NCI-H446 (cell line): ENCODE results near the gene ZFAND2A.
"Not testable (repeated sequence)": the region's sequence is repeated elsewhere in the genome, so short reads cannot be mapped to it uniquely, and the experiment has no call there.

Experiments used
- DNase-seq, 2 experiments: peaks; one replicate each; lab custom pipeline; 2025; lab: John Stamatoyannopoulos, UW

Gene ZFAND2A

DNA sequence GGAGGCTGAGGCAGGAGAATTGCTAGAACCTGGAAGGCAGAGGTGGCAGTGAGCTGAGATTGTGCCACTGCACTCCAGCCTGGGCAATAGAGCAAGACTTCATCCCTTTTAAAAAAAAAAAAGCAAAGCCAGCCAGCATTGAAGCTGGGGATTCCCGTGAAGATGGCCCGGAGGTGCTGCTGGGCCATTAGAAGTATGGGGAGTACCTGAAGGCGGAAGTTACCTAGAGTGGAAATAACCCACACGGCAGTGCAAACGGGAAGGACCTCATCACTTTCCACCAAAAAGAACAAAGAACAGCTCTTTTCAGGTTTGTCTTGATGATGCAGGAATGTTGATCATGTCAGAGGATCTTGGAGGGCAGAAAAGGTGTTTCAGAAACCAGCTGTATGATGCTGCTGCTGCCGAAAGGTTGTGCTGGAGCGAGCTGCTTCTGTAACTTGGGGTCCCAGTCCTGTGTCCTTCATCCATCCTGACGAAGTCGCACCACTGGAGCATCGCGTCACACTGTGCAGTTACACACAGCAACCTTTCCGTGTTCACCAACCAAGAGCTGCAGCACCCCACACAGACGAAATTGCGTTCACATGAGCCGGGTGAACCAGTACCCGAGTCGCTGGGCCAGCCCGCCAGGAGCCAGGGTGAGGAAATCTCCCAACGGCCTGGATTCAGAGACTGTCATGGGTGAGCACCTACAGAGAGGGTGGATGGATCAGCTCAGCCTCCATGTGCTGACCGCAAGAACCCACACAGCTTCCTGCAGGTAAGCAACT is 8.2 kb downstream of the ZFAND2A start:
- DNase-seq, result no peak

DNA sequence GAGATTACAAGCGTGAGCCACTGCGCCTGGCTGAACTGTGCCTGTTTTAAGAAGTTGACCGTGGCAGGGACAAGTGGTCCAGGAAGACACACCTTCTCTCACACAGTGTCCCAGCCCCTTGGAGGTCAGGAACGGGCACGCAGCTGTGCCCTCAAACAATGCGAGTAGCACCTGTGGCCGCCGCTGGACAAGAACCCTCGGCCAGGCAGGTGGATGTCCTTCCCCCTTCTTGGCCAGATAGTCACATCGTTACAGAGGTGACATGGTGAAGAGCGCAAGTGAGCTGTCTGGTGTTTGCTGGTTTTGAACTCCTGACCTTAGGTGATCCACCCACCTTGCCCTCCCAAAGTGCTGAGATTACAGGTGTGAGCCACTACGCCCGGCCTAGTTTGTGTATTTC is 8.8 kb downstream of the ZFAND2A start:
- DNase-seq, result no peak

DNA sequence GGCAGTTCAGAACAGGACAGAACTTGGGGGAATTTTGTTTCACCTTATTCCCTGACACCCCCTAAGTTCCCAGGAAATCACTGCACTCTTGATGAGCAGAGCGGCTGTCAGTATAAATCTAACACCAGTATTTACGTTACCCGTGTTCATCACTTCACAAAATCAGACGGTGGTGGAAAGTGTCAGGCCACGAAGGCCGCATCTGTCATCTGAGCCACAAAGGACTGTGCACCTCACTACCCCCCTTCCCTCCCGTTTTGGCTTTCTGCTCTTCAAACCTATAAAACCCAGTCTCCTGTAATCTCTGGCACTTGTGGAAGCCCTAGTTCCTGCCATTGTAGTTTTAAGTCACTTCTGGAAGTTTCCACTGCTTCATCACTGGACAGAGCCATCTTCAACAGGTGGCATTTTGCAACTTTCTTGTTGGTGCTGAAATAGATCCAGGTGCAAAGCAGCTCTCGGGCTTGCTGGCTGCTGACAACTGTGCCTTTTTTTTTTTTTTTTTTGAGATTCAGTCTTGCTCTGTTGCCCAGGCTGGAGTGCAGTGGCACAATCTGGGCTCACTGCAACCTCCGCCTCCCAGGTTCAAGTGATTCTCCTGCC is 9.5 kb downstream of the ZFAND2A start:
- DNase-seq, result no peak

DNA sequence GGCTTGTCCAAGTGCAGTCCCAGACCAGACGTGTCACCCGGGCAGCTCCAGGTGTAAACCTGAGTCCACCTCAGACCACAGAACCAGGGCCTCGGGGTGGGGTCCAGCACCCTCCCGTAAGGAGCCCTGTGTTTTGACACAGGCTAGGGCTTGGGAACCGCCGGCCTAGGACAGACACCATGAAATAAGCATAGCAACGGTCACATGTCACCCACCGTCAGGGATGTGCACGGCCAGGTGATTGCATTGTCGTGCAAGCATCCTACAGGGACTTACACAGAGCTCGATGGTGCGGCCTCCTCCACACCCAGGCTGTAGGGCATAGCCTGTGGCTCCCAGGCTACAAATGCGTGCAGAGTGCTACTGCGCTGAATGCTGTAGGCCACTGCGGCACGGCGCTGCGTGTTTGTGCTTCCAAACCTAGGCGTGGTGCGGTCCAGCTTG is 10.6 kb downstream of the ZFAND2A start:
- no peak for DNase-seq

DNA sequence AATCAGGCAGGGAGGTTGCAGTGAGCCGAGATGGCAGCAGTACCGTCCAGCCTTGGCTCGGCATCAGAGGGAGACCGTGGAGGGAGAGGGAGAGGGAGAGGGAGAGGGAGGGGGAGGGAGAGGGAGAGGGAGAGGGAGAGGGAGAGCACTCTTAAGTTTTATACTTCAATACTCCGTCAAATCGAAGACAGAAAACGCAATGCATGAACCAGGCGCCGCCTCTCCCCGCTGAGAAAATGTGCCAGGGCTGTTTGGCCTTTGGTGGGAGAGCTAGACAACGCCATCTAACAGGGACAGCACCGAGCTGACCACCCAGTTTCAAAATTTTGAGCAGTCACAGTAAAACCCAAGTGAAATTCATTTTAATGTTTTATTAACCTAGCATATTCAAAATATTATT is 12.1 kb downstream of the ZFAND2A start:
- not testable (repeated sequence) for DNase-seq

DNA sequence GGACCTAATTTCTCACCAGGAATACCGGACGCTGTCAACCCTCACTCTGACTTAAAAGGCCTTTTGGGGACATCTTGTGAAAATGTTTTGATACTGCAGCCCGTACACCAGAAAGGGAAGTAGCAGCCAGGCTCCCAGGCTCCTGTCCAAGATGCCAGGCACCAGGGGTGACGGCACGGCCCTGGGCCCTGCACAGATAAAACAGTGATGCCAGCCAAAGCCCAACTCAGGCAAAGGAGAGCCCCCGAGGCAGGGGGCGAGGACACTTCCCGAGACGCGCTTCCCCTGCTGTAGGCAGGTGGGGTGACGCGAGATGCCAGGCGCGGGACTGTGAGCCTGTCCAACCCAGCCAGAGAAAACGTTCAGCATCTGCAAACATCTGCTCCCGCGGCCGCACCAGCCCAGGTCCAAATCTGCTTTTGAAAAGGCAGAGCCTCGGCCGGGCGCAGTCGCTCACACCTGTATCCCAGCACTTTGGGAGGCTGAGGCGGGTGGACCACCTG is 15.7 kb downstream of the ZFAND2A start:
- peak; percentile 65 to 76 for DNase-seq

DNA sequence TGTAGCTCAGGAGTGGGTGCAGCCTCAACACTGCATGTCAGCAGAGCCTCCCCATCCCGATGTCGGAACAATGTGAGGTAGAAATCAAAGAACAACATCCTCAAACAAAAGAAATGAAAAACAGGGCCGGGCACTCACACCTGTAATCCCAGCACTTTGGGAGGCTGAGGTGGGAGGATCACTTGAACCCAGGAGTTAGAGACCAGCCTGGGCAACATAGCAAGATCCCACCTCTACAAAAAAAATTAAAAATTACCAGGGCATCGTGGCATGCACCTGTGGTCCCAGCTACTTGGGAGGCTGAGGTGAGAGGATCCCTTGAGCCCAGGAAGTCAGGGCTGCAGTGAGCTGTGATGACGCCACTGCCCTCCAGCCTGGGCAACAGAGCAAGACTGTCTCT is 17.0 kb downstream of the ZFAND2A start:
- DNase-seq, result not testable (repeated sequence)

DNA sequence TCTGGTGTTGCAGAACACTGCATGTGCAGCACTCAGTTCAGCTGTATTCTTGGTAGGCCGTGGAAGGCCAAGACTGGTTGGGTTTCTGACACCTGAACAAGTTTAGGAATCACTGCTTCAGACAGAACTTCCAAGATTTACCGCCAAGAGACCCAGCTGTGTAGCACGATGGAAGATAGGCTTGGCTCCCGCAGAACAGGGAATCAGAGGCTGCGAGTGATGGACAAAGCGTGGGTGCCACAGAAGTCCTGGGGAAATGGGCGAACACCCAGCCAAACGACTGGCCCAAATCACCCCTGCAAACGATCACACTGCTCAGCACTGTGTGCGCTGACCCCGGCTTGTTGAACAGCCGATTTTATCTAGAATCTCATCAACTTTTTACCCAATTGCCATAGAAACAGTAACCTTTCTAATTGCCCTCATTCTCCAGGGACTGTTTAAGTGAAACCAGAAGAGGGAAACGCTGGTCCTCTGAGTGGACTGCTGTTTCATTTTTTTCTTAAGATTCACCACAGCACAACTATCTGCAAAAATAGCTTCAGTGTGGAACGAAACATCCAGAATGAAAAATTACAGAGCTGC is 17.9 kb downstream of the ZFAND2A start:
- no peak for DNase-seq

DNA sequence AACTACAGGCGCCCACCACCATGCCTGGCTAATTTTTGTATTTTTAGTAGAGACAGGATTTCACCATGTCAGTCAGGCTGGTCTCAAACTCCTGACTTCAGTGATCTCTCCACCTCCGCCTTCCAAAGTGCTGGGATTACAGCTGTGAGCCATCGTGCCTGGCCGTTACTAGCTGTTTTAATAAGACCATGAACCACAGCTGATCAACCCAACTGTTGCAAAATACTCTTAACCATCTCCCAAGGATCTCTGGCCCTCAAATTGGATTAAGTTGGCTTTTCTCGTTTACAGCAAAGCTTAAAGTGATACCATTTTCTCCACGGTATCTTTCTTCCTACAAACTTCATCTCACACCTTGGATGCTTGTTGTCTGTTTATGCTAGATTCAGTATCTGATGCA is 18.3 kb downstream of the ZFAND2A start:
- DNase-seq, result no peak

DNA sequence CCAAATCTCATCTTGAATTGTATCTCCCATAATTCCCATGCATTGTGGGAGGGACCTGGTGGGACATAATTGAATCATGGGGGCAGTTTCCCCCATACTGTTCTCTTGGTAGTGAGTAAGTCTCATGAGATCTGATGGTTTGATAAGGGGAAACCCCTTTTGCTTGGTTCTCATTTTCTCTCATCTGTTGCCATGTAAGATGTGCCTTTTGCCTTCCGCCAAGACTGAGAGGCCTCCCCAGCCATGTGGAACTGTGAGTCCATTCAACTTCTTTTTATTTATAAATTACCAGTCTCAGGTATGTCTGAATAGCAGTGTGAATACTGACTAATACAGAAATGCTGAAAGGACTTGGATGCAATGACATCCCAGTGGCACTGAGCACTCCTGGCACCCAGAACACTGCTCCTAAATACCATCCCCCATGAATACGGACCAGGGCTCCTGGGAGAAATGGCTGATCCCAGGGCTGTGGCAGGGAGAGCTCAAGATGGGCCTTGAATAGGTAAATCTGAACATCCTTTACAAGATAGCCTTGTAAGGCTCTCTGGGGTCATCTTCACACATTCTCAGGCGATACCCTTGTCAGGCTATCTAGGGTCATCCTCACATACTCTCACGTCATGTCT is 19.4 kb downstream of the ZFAND2A start:
- DNase-seq, result no peak

DNA sequence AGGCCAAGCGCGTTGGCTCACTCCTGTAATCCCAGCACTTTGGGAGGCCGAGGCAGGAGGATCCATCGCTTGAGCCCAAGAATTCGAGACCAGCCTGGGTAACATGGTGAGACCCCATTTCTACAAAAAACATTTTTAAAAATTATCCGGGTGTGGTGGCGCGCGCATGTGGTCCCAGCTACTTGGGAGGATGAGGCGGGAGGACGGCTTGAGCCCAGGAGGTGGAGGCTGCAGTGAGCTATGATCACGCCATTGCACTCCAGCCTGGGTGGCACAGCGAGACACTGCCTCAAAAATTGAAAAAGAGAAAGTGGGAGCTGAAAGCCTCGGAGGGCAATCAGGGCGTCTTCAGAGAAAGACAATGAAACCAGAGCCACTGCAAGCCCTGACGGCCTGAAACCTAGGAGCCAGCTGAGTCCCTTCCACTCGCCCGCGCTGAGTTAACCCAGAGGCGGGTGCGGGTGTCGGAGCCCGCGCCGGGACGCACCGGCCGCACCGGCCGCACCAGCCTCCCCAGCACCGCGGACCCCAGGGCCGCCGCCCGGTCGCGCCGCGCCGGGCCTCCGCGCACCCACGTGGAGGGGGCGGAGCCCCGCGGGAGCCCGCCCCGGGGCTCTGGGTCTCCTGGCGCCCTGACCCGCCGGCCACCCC is 22.4 kb downstream of the ZFAND2A start:
- no peak for DNase-seq

DNA sequence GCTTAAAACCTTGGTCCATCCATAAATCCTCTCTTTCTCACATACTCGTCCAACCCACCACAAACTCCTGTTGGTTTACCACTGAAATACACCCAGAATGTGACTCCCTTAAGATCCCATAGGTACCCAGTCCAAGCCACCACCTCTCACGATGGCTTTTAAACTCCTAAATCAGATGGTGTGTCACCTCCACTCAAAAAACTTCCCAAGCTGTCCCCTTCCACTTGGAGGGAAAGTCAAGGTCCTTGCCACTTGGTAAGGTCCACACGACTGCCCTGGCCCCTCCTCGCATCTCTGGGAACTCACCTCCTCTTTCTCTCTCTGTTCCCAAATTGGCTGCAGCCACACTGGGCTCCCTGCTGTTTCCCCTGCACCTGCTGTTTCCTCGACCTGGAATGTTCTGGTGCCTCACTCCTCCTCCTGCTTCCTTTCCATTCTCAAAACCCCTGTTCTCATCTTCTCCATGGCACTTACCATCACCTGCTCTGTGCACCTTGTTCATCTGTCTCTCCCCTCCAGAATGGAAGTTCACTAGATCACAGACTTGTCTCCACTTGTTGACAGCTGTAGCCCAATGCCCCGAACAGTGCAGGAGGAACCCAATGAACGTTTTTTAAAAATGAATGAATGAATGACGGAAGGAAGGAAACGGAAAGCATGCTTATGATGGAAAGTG is 23.0 kb downstream of the ZFAND2A start:
- no peak for DNase-seq

DNA sequence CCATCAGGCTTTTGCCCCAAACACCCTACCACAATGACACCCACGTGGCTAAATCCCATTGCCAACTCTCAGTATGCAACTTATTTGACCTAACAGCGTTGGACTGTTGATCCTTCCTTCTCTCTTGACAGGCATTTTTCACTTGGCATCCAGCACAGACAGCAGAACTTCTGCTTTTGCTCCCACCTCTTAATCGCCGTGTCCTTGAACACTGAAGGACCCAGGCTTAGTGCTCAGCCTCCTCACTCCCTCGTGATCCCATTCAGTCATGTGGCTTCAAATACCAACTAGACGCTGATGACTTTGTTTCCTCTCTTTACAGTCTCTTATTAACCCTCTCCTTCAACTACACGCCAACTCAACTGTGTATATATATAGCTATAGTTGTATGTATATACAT is 25.0 kb downstream of the ZFAND2A start:
- no peak for DNase-seq

DNA sequence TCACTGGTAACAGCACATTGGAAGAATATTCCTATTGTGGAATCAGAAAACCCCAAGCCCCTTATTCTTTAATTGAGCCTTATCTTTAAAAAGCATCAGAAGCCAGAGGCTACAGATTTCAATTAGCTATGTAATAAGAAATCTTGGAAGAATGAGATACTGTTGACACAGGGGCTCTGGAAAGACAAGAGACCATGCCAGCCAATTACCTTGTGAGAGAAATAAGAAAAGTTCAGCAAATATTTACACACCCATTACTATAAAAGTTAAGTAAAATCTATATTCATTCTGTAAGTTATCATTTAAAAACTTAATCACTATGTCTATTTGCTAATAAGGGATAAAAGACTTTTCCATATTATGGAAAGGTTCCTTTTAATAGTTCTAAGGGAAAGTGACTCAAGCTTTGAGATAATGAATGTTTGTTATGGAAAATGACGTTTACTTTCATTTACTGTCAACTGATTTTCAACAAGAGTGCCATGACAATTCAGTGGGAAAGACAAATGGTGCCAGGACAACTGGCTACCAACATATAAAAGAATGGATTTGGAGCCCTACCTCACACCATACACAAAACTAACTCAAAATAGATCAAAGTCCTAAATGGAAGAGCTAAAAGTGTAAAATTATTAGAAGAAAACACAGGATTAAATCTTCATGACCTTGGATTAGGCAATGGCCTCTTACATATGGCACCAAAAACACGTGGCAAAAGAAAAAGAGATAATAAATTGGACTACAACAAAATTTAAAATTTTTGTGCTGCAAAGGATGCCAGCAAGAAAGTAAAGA is 28.3 kb downstream of the ZFAND2A start:
- no peak for DNase-seq

DNA sequence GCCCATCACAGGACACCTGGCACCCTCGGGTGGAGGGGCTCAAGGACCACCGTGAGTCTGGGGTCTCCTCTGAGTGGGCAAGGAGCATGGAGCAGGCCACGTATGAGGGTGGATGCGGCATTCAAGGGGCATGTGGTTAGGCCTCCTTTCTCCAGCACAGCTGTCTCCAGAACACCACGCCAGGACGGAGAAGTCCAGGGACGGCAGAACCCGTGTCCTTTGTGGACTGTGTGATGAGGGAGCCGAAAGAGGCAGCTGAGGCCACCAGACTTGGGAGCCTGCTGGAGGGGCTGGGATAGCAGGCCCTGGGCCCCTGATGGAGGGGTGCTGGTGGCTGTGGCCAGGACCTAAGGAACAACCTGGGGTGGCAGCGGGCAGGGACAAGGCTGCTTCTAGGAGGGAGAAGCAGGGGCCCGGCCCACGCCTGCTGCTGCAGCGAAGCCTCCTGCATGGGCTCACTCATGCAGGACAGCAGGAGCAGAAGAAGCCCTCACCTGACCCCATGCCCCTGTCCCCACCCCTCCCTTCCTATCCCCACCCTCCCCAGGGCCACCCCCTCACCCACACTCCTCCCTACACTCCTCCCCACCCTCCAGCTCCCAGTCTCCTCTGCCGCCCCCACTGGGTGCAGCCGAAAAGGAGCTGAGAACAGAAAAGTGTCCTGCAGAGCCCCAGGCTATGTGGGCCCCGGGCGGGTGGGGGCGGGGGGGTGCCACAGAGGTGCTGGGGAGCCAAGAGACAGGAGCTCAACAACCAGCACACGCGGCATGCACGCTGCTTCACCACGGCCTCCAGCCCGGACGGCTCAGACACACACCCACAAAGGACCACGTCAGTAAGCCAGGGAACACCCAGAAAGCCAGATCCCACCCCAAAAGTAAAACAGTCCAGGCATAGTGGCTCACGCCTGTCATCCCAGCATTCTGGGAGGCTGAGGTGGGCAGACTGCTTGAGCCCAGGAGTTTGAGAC is 29.7 kb downstream of the ZFAND2A start:
- no peak for DNase-seq

DNA sequence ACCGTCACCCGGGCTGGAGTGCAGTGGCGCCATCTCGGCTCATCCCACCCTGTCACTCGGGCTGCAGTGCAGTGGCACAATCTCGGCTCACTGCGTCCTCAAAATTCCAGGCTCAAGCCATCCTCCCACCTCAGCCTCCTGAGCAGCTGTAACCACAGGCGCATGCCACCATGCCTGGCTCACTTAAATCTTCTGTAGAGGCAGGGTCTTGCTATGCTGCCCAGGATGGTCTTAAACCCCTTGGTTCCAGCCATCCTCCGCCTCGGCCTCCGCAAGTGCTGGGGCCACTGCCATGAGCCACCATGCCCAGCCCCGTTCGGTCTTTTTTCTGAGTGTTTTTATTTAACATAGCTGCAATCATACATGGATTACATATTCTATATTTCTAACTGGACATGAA is 30.6 kb downstream of the ZFAND2A start:
- DNase-seq, result no peak

DNA sequence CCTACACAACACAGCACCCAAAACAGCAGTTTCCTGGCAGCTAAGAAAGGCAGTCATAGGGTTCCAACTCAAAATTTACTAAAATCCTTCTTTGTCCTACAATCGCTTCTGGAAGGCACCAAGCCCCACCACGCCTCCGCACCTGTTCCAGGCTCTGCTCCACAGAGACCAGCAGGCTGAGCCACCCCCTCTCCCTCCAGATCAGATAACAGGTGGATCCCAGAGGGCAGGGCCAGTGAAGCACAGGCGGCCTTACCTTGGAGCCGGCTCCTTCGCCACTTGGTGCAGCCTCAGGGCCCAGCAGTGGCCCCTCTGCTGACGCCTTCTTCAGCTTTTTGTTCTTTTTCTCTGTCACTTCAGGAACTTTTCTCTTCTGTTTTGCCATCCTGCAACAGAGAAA is 33.0 kb downstream of the ZFAND2A start:
- no peak for DNase-seq

DNA sequence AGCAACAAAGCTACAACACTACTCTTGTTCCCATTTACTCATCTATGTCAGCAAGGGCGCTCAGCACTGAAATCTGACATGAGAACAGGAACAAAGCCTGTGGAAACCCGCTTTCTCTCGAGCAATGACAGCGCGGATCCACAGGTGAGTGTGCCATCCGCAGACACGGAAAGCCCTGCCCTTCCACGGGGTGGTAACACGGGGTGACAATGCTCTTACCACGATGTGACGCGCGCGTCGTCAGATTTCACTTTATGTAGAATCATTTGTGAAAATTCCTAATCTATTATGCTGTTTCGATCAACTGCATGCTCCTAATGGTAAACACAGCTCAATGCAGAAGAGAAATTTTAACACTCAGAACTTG is 34.4 kb downstream of the ZFAND2A start:
- DNase-seq, result no peak

DNA sequence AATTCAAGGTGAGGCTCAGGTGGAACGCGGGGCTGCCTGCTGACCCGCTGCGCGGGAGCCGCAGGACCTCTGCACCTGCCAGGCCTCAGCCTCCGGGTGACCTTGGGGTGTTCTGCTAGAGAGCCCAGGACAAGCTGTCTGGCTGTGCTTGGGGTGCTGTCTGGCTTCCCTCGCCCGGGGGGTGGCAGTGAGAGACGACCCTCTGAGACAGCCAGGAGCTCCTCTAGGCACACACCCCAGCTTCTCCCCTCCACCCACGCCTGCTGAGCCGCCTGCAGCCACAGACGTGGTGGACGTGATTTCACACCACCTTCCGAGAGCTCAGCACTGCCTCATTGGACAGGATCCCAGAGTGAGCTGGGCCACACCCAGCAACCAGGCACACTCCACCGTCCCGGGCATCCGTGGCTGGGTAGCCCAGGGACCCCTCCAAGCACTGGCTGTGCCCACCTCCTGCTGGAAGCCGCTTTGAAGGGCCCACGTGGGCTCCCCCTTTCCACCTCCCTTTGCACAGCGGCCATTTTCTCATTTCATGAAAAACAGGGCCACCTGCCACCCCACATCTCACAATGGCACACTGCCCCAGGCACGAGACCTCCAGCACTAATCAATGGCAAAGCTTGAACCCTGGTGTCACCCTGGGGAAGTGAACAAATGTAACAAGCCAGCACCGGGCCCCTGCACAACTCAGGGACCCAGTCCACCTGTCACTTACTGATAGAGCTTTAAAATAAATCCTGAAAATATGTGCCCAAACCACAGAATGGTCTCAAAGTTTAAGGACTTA is 35.0 kb downstream of the ZFAND2A start:
- DNase-seq, result no peak
